Endothelial cell of umbilical vein (primary cell): ENCODE data around the gene GBF1. TPM values are rescaled to one million over a fixed set of nuclear protein-coding genes. Genes with fewer than 3 reads are reported as not detected.
A peak's percentile ranks its signal among the peaks of the same experiment; 100 is the strongest.

Source experiments
- BruUV-seq: library from RNA; stranded (reverse); fragments of 400-500 nt; replicated peaks from 2 replicates; lab custom pipeline; 2021; lab: Mats Ljungman, UMichigan
- CTCF ChIA-PET: fragments of 300-600, 350-600 bp; sonication (Branson Sonifier 250); formaldehyde crosslinking; loops from one replicate; lab custom pipeline; 2021; ENCODE audit warnings: antibody characterized with exemption, inconsistent platforms; lab: Charles Lee
- POLR2A ChIA-PET: fragments of 300-600, 350-600 bp; sonication (Branson Sonifier 250); formaldehyde crosslinking; loops from one replicate; lab custom pipeline; 2021; ENCODE audit warnings: antibody characterized with exemption, inconsistent platforms; lab: Charles Lee
- DNase-seq: peaks from one replicate; pipeline ENCODE4 v3.0.0-alpha.2; 2011; ENCODE audit warnings: low read depth, low spot score
- FAIRE-seq: peaks from 2 replicates; lab custom pipeline; 2011; peaks lifted over from hg19 to GRCh38; lab: Jason Lieb, UNC
- H2AFZ ChIP-seq: 2 replicates; pipeline ENCODE4 v1.6.0; 2012; ENCODE audit warnings: low read depth, low read length, control low read depth, inconsistent platforms
- H3K27ac ChIP-seq: 2 replicates; pipeline ENCODE4 v1.5.1; 2011; ENCODE audit warnings: low read depth, mild to moderate bottlenecking, control low read depth, low read length, moderate library complexity; ENCODE audit not compliant: insufficient read depth
- H3K27me3 ChIP-seq, 2 experiments: 2 replicates each; pipeline versions ENCODE4 v1.6.0 to v1.6.1; 2011; ENCODE audit warnings: low read length in 2 of 2, mixed read lengths in 1 of 2; ENCODE audit not compliant: control insufficient read depth in 2 of 2, insufficient read depth in 2 of 2
- H3K36me3 ChIP-seq, 2 experiments: 2 replicates in 1 of 2; 3 replicates in 1 of 2; pipeline ENCODE4 v1.5.1; 2011; ENCODE audit warnings: low read length in 2 of 2, mild to moderate bottlenecking in 1 of 2, moderate library complexity in 1 of 2; ENCODE audit not compliant: control insufficient read depth in 2 of 2, insufficient read depth in 2 of 2; ENCODE audit errors: extremely low read depth in 1 of 2
- H3K4me1 ChIP-seq: 3 replicates; pipeline ENCODE4 v1.5.1; 2011; ENCODE audit warnings: mild to moderate bottlenecking, low read length; ENCODE audit not compliant: control insufficient read depth, insufficient read depth; ENCODE audit errors: extremely low read depth
- H3K4me2 ChIP-seq: 2 replicates; pipeline ENCODE4 v1.6.1; 2011; ENCODE audit warnings: low read length, control low read depth, mixed read lengths; ENCODE audit not compliant: insufficient read depth
- H3K4me3 ChIP-seq, 3 experiments: fragments of 200-600 bp in 1 of 3; sonication (generic), shearing (Covaris generic) in 1 of 3; replicated peaks in 1 of 3; 2 replicates each; pipeline ENCODE4 v1.5.1; 2011 to 2016; ENCODE audit warnings: control low read depth in 3 of 3, low read length in 3 of 3, mild to moderate bottlenecking in 2 of 3, inconsistent platforms in 1 of 3, low read depth in 1 of 3, moderate library complexity in 1 of 3; ENCODE audit not compliant: insufficient read depth in 1 of 3
- H3K79me2 ChIP-seq: 2 replicates; pipeline ENCODE4 v1.6.0; 2012; ENCODE audit warnings: low read length, inconsistent platforms; ENCODE audit not compliant: control insufficient read depth, insufficient read depth
- H3K9ac ChIP-seq: replicated peaks from 2 replicates; pipeline ENCODE3; 2011; ENCODE audit warnings: low read length, control low read depth; ENCODE audit not compliant: insufficient read depth; ENCODE audit errors: extremely low read depth
- H3K9me1 ChIP-seq: replicated peaks from 3 replicates; pipeline ENCODE4 v1.6.0; 2011; ENCODE audit warnings: mild to moderate bottlenecking, low read length; ENCODE audit not compliant: control insufficient read depth, insufficient read depth; ENCODE audit errors: extremely low read depth
- H3K9me3 ChIP-seq: replicated peaks from 2 replicates; pipeline ENCODE4 v1.5.1; 2012; ENCODE audit warnings: low read length, inconsistent platforms; ENCODE audit not compliant: control insufficient read depth, insufficient read depth
- H4K20me1 ChIP-seq: replicated peaks from 2 replicates; pipeline ENCODE3; 2011; ENCODE audit warnings: mild to moderate bottlenecking, low read length; ENCODE audit not compliant: control insufficient read depth, insufficient read depth; ENCODE audit errors: extremely low read depth
- CTCF ChIP-seq, 2 donors: IDR thresholded peaks; 1 replicate in 1 of 2; 2 replicates in 1 of 2; pipeline ENCODE4 v1.5.1; 2011; ENCODE audit warnings: low read length in 2 of 2, mild to moderate bottlenecking in 2 of 2, moderate library complexity in 2 of 2, control low read depth in 1 of 2, inconsistent platforms in 1 of 2, low read depth in 1 of 2; ENCODE audit not compliant: insufficient read depth in 1 of 2; ENCODE audit errors: extremely low read depth in 1 of 2
- EZH2 ChIP-seq: IDR thresholded peaks from 2 replicates; pipeline ENCODE4 v1.6.1; 2012; ENCODE audit warnings: borderline replicate concordance, low read depth, mild to moderate bottlenecking, moderate library complexity, low read length, inconsistent platforms; ENCODE audit not compliant: severe bottlenecking
- FOS ChIP-seq: IDR thresholded peaks from 2 replicates; pipeline ENCODE4 v1.6.1; 2011; ENCODE audit warnings: mild to moderate bottlenecking, low read length, moderate library complexity, borderline replicate concordance; ENCODE audit not compliant: insufficient read depth
- GATA2 ChIP-seq: IDR thresholded peaks from 2 replicates; pipeline ENCODE4 v1.7.0; 2011; ENCODE audit warnings: low read depth, mild to moderate bottlenecking, moderate library complexity, mixed read lengths, low read length; ENCODE audit not compliant: insufficient read length, insufficient read depth
- JUN ChIP-seq: IDR thresholded peaks from 2 replicates; pipeline ENCODE4 v1.6.1; 2011; ENCODE audit warnings: borderline replicate concordance, low read depth; ENCODE audit not compliant: insufficient read length, insufficient read depth
- MAX ChIP-seq: IDR thresholded peaks from 2 replicates; pipeline ENCODE4 v1.6.1; 2011; ENCODE audit not compliant: insufficient read depth, insufficient read length
- MYC ChIP-seq: IDR thresholded peaks from one replicate; pipeline ENCODE4 v1.6.1; 2011; ENCODE audit warnings: mild to moderate bottlenecking, low read depth, low read length
- POLR2A ChIP-seq: IDR thresholded peaks from 2 replicates; pipeline ENCODE4 v1.6.1; 2012; ENCODE audit warnings: low read depth, mild to moderate bottlenecking, control low read depth, low read length
- POLR2AphosphoS5 ChIP-seq: IDR thresholded peaks from 2 replicates; pipeline ENCODE4 v1.6.1; 2012; ENCODE audit warnings: low read depth, mild to moderate bottlenecking, control low read depth, low read length, moderate library complexity; ENCODE audit not compliant: insufficient read depth
- dilution Hi-C: fragments of 300-500 bp; cut with MboI; formaldehyde crosslinking; loops from one replicate; pipeline ENCODE4 v1.15.0; 2019; ENCODE audit warnings: low sequenced_read_pairs; ENCODE audit not compliant: extremely low pct_ligation_motif_present
- intact Hi-C: fragments of 100-400 bp; cut with micrococcal nuclease; formaldehyde crosslinking; loops from one replicate; pipeline ENCODE4 v1.10.0; 2022
- polyA plus RNA-seq, 4 experiments: library from polyadenylated mRNA; depleted of rRNA in 3 of 4; stranded (reverse) in 3 of 4; unstranded in 1 of 4; fragments of >200 nt; gene quantifications; 2 replicates each; pipeline versions ENCODE4 v1.2.1 to v1.2.3, GENCODE V29; 2011 to 2012; ENCODE audit warnings: missing spikeins in 1 of 4
- total RNA-seq: library from RNA; stranded (reverse); gene quantifications from 2 replicates; pipeline ENCODE4 v1.2.3, GENCODE V29; 2021

GBF1 gene
- total and polyA plus RNA-seq, 2 donors (not counting 3 experiments of a cell fraction or from before 2014, with no cell fraction given): 26.0 to 49.7 TPM

GRCh38 chr10:102299873-102300272 lies 54.5 kb downstream of the GBF1 start:
- DNase-seq: no peak
- dilution Hi-C loops: no loop called here
- POLR2A ChIA-PET: interaction anchor here (2.1 kb wide), 1 partner anchor 54 kb away, joined by 5 read pairs; the partner anchor contains the start of gene GBF1

More at GRCh38 chr10:102299873-102300272, 54.5 kb downstream of the GBF1 start:
- BruUV-seq: TSS peak; percentile 40
- peaks cover 25% of the 10 kb centered on the region for H3K4me1 ChIP-seq
- intact Hi-C loops: loop anchor here (1.0 to 2.0 kb wide), 2 partner anchors 10 to 19 kb away; no protein-coding TSS in a partner anchor
- no peaks in the 10 kb centered on the region for H3K9me1 ChIP-seq
- H3K36me3 ChIP-seq: no peaks in the 10 kb centered on the region
- TF ChIP-seq MAX (no peak), POLR2AphosphoS5 (no peak), EZH2 (no peak), FOS (no peak), GATA2 (no peak), POLR2A (no peak), CTCF (IDR thresholded peaks at IDR 0.05; ENCODE audit: extremely low read depth in 1 of 2, insufficient read depth in 1 of 2, low read depth in 1 of 2, low read length in 2 of 2) (no peak), MYC (no peak), JUN (no peak)
- H4K20me1 ChIP-seq: no peaks in the 10 kb centered on the region
- H3K79me2 ChIP-seq: peaks cover 24% of the 10 kb centered on the region
- CTCF ChIA-PET: interaction anchor here (1.0 to 1.6 kb wide), 9 partner anchors 11 to 69 kb away, joined by 3 to 17 read pairs (median 5); partner anchors contain the start of gene GBF1
- no peaks in the 10 kb centered on the region for H3K27me3 ChIP-seq
- no peak overlapping the region for H2AFZ ChIP-seq
- H3K9ac ChIP-seq: peak overlapping the region; percentile 31
- no peak for FAIRE-seq
- H3K9me3 ChIP-seq: no peaks in the 10 kb centered on the region
- no peak overlapping the region for H3K4me3 ChIP-seq
- peak overlapping the region; percentile 77 for H3K27ac ChIP-seq
- peak overlapping the region; percentile 65 for H3K4me2 ChIP-seq
